PFSK-1 (cell line): ENCODE data around the gene ZNF780A.
A peak's percentile ranks its signal among the peaks of the same experiment; 100 is the strongest.

Experiments
- FOXP2 ChIP-seq: optimal IDR thresholded peaks from 2 replicates; pipeline ENCODE3; 2011; ENCODE audit warnings: borderline replicate concordance, control low read depth, inconsistent platforms; ENCODE audit not compliant: insufficient read depth; ENCODE audit errors: extremely low read length, extremely low read depth
- POLR2AphosphoS5 ChIP-seq: IDR thresholded peaks from 2 replicates; pipeline ENCODE4 v1.6.1; 2012; ENCODE audit warnings: low read depth, mild to moderate bottlenecking, control low read depth, low read length, moderate library complexity
- SIN3A ChIP-seq: IDR thresholded peaks from 2 replicates; pipeline ENCODE4 v1.6.1; 2012; ENCODE audit warnings: mild to moderate bottlenecking, low read length, moderate library complexity, borderline replicate concordance; ENCODE audit not compliant: insufficient read depth
- TF ChIP-seq, protein P1 (sequence below), 2 experiments: IDR thresholded peaks; 2 replicates each; pipeline versions ENCODE4 v1.6.1 to v1.8.0; 2011 to 2012; ENCODE audit warnings: low read depth in 2 of 2, low read length in 2 of 2, control low read depth in 1 of 2, inconsistent platforms in 1 of 2, mild to moderate bottlenecking in 1 of 2, moderate library complexity in 1 of 2; ENCODE audit not compliant: insufficient read depth in 1 of 2

DNA sequence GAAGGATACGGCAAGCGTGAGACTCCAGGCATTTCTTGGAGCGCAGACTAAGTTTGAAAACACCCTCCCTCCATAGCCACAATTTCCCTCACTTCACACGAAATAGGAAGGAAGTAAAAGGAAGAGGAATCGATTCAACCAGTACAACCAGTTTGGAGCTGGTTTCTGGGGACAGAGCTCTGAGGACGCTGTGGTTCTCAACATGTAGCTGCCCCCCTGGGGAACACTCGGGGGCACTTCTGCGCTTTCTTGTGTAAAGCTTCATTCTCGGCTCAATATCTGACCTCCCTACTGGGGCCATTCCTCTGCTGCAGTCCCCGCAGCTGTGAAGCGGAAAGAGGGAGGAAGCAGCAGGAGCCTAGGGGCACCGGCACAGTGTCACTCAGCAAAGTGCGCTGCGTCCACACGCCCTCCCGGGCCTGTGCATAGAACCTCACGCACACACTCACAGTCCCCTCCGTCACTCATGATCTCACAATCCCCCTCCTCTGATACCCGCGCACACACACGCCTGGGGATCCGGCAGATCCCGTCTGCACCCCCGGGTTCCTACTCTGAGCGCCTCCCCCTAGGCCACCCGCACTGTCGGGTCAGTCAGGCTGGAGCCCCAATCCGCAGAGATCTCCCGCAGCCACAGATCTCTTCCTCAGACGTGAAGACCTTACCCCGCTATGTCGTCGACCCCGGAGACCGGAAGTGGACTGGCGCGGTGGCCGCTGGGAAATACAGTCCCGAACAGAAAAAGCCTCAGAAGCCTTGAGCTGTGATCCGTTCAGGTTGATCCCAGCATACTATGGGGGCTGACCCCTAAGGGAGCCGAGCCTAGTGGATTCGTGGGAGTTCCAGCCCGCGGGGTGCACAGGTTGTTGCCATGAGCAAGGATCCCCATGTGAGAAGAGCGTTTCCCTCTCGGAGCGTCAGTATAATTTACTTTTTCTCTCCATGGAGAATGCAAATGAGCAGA lies at the start of gene ZNF780A:
- TF ChIP-seq POLR2AphosphoS5 (peak; percentile 85), SIN3A (no peak), FOXP2 (peak; percentile 28)
- TF ChIP-seq, protein P1, sequence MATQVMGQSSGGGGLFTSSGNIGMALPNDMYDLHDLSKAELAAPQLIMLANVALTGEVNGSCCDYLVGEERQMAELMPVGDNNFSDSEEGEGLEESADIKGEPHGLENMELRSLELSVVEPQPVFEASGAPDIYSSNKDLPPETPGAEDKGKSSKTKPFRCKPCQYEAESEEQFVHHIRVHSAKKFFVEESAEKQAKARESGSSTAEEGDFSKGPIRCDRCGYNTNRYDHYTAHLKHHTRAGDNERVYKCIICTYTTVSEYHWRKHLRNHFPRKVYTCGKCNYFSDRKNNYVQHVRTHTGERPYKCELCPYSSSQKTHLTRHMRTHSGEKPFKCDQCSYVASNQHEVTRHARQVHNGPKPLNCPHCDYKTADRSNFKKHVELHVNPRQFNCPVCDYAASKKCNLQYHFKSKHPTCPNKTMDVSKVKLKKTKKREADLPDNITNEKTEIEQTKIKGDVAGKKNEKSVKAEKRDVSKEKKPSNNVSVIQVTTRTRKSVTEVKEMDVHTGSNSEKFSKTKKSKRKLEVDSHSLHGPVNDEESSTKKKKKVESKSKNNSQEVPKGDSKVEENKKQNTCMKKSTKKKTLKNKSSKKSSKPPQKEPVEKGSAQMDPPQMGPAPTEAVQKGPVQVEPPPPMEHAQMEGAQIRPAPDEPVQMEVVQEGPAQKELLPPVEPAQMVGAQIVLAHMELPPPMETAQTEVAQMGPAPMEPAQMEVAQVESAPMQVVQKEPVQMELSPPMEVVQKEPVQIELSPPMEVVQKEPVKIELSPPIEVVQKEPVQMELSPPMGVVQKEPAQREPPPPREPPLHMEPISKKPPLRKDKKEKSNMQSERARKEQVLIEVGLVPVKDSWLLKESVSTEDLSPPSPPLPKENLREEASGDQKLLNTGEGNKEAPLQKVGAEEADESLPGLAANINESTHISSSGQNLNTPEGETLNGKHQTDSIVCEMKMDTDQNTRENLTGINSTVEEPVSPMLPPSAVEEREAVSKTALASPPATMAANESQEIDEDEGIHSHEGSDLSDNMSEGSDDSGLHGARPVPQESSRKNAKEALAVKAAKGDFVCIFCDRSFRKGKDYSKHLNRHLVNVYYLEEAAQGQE (IDR thresholded peaks at IDR 0.05; ENCODE audit: insufficient read depth in 1 of 2, low read depth in 2 of 2, low read length in 2 of 2) = peak in 1 of 2 experiments; percentile 17; a peak in 1 of 4 replicates
